ENCODE data around the gene BARX1.
"Not testable (repeated sequence)": the region's sequence is repeated elsewhere in the genome, so short reads cannot be mapped to it uniquely, and the experiment has no call there.

The BARX1 gene, protein sequence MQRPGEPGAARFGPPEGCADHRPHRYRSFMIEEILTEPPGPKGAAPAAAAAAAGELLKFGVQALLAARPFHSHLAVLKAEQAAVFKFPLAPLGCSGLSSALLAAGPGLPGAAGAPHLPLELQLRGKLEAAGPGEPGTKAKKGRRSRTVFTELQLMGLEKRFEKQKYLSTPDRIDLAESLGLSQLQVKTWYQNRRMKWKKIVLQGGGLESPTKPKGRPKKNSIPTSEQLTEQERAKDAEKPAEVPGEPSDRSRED

DNA sequence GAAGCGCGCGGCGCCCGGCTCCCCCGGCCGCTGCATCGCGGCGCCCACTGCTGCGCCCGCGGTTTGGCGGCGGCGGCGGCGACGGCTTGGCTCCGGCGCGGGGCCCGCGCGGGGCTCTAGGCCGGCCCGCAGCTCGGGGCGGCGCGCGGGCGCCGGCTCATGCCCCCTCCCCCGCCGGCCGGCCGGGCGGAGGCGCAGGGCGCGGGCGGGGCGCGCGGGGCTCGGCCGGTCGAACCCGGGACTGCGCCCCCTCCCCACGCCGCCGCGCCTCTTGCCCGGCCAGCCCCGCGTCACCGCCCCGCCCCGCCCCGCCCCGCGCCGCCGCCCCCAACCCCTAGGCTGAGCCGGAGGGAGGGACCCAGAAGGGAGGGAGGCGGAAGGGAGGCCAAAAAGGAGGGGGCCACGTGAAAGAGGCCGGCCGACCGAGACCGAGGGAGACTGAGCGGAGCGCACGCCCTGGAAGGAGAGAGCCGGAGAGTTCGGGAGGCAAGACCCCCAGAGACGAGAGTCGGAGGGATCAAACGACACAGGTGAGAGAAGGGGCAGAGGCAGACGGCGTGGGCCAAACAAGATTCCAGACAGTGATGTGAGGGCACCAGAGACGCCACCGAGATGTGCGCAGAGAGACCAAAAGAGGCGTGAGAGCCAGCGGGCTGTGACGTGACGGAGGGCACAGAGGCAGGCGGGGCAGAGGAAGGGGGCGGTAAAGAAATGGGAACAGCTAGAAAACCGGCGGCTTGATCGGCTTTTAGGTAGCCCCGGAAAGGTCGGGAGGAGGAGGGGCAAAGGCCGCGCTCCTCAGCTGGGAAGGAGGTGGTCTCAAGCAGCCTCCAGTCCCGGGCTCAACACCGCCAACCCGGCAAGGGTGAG is at the start of gene BARX1:
Gene BARX1 (minus strand): TSS at position 245 of the 870 bp plus-strand sequence. CDS start 209 bp downstream, at position 36.
- DNase-seq (ENCODE audit: low read depth): no peak

DNA sequence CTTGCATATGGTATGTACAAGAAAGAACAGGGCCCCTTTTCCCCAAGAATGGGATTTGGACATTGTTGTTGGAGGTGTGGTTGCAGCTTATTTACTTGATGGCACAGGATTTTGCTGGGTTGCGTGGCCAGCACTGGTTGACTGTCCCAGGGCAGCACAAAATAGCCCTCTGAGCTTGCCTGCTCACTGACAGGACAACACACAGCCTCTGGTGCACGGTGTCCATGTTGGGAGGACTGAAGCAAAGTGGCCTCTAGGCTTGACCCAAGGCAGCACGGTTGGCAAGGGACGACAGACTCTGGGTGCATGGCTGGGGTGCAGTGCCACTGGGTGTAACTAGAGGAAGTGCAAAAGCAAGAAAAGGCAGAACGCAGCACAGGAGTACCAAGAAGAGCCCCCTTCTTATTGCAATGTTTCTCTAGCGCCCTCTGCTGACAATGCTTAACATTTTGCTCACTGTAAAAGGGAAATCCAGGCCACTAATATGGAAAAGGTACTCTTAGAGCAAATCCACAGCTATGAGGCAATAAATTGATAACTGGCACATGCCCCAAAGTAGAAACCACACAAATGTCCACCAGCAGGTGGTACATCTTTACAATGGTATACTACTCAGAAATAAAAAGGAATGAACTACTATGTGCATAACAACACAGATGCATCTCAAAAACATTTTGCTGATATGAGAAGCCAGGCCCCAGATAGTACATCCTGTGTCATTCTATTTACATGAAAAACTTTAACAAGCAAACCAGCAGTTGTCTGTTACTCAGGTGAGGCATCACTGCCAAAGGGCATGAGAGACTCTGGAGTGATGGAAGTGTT is 47.4 kb upstream of the BARX1 start:
- peak; percentile 20 for DNase-seq (ENCODE audit: low read depth)

DNA sequence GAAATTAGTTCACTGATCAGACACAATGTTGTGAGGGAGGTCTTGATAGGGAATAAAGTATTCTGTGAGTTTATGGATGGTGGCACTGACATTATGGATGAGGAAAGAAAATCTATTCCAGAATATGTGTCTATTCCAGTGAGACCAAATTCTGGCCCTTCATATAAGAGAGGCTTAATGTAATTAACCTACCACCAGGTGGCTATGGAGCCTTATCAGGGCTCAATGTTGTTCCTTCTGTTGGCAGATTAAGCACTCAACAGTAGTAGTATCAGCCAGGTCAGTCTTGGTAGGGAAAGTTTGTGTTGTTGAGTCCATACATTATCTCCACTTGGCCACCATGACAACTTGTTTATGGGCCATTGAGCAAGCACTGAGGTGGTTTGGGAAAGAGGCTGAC is 41.7 kb upstream of the BARX1 start:
- no peak for DNase-seq (ENCODE audit: low read depth)

DNA sequence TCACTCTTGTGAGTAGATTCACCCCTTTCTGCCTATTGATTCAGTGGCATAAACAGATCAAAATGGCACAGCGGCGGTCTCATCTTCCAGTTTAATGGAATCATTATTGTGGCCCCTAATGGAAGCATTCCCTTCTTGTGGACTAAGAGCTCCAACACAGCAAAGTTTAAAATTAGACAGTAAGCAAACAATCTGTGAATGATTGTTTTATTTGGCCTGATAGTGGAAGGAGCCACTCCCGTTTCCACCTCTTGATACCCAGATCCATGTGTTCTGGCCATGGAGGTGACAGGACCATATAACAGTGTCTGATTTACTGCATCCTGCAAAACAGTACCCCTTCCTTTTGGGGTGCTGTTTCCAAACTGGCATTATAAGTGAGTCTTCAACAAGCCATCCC is 41.2 kb upstream of the BARX1 start:
- no peak for DNase-seq (ENCODE audit: low read depth)

DNA sequence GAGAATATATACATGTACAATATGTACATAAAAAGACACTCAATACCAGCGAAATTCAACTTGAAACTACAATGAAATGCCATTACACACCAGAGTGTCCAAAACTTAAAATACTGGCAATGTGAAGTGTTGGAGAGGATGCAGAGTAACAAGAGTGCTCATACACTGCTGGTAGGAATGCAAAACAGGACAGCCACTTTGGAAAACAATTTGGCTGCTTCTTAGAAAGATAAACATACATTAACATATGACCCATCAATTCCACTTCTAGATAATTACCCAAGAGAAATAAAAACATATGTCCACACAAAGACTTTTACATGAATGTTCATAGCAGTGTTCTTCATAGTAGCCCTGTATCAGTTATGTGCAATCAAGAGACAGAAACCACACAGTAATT is 39.4 kb upstream of the BARX1 start:
- no peak for DNase-seq (ENCODE audit: low read depth)

DNA sequence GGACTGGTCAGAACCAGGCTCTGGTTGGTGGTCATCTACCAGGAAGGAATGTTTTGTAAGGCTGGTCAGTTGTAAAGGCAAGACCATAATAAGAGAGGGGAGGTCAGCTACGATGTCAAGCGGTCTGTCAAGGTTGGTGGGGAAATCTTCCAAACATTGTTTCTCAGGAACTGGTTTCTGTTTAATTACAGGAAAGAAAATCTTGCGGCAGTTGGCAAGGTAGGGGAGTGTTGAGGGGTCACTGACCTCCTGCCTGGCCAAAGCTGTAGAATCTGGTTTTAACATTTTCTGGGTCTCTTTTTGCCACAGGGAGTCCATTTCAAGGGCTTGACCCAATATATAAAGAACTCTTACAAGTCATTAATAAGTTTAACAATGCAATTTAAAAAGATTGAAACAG is 39.0 kb upstream of the BARX1 start:
- DNase-seq (ENCODE audit: low read depth): no peak

DNA sequence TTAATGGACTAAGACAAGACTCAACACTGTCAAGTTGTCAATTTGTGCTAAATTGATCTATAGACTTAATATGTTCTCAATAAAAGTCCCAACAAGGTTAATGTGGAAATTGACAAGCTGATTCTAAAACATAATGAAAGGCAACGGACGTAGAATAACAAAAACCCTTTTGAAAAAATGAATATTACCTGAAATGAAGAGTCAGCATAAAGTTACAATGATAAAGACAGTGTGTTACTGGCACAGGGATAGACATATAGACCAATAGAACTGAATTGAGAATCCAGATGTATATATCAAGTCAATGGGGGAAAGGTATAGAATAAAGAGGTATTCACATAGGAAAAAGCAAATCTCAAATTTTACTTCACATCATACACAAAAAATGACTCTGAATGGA is 37.7 kb upstream of the BARX1 start:
- no peak for DNase-seq (ENCODE audit: low read depth)

DNA sequence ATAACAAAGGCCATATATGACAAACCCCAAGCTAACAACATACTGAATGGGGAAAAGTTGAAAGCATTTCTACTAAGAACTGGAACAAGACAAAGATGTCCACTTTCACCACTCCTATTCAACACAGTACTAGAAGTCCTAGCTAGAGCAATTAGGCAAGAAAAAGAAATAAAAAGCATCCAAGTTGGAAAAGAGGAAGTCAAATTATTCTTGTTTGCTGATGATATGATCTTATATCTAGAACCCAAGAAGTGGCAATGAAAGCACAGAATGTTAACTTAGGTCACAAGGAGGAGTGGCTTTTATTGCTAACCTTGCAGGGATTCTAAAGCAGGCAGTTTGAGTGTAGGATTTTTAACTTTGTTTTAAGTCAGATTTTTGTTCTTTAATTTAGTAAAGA is 35.3 kb upstream of the BARX1 start:
- DNase-seq (ENCODE audit: low read depth): no peak

DNA sequence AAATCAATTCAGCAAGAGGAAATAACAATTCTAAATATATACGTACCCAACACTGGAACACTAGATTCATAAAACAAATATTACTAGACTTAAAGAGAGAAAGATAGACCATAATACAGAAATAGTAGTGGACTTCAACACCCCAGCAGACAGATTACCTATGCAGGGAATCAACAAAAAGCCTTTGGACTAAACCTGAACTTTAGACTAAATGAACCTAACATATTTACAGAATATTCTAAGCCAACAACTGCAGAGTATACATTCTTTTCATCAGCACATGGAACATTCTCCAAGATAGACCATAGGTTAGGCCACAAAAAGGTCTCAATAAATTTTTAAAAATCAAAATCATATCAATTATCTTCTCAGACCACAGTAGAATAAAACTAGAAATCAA is 32.9 kb upstream of the BARX1 start:
- no peak for DNase-seq (ENCODE audit: low read depth)

DNA sequence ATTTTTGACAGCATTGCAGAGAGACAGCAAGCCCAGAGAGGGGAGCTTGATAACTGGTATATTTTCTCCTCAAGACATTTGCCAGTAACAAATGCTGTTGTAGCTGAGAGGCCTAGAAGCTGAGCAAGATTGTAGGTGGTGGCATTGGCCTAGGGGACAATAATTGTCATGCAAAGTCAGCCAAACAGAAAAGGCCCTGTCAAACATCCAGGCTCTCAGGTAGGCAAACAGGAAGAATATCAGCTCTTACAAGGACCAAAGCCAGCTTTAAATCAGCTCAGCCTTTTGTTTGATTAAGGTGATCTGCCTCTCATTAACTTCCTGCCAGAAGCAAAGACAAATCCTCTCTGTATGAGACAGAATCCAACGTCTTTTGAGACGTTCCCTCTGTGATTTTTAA is 29.7 kb upstream of the BARX1 start:
- DNase-seq (ENCODE audit: low read depth): no peak

DNA sequence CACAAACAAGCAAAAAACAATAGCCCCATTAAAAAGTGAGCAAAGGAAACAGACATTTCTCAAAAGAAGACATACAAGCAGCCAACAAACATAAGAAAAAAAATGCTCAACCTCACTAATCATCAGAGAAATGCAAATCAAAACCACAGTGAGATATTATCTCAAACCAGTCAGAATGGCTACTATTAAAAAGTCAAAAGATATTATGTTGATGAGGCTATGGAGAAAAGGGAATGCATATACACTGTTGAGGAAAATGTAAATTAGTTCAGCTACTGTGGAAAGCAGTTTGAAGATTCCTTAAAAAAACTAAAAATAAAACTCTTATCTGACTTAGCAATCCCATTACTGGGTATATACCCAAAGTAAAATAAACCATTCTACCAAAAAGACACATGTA is 28.7 kb upstream of the BARX1 start:
- no peak for DNase-seq (ENCODE audit: low read depth)

DNA sequence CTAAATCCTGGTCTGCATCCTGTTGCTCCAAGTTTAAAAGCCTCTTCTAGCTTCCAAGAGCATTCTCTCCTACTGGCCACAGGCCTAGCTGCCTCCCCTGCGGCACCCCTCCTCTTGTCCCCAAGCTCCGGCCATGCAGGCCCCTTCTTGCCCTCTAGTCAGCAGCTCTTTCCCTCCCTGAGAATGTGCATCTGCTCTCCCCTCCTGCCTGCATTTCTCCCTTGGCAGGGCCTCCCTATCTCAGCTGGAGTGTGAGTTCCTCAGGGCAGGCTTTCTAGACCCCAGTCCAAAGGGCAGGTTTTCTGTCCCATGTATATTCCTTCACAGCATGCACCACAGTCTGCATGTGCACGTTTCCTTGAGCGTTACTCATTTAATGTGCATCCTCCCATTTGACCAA is 24.6 kb upstream of the BARX1 start:
- no peak for DNase-seq (ENCODE audit: low read depth)

DNA sequence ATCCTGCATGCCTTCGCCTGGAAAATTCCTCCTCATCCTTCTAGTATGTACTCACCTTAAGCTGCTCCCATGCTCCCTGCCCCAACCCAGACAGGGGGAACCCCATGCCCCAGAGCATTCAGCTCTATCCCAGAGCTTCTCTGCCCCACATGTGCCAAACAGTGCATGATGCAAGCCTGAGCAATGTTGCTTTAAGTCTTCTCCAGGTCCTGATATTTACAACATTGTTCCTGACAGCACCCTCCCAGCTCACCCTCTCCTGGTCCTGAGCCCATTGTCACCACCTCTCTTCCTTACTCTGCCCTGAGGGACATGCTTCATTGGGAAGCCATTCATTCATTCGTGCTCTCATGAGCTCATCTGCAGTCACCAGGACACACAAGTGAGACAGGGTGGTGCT is 23.4 kb upstream of the BARX1 start:
- DNase-seq (ENCODE audit: low read depth): no peak

DNA sequence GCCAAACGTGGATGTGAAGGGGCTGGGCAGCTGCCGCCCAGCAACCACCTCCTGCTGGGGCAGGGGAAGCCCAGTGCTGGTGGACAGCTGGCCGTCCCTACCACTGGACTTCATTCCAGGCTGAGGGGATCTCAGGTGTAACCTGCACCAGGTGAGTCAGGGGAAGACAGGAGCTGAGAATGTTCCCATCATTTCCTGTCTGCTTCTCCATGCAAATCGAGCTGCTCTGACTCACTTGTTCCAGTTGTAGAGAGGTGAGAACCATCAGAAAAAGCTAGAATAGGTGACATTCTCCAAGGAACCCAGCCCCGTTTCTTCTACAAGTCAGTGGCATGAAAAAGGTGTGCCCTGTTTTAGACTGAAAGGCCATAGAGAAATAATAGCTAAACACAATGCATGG is 21.8 kb upstream of the BARX1 start:
- no peak for DNase-seq (ENCODE audit: low read depth)

DNA sequence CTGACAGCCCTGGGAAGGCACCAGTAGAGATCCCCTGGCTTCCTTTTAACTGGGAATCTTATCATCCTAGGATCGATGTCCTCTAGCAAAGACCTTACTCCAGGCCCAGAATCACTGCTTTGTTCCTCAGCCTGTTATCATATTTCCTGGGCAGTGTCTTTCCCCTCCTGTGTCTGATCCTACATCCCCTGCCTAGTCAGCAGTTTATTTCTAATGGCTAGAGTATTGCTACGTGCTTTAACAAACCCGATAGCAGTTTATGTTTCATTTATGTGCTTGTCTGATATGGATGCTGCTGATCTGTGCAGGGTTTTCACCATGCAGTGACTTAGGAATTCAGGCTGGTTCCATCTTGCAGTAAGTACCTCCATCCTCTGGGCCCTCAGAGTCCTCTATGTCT is 20.9 kb upstream of the BARX1 start:
- no peak for DNase-seq (ENCODE audit: low read depth)

DNA sequence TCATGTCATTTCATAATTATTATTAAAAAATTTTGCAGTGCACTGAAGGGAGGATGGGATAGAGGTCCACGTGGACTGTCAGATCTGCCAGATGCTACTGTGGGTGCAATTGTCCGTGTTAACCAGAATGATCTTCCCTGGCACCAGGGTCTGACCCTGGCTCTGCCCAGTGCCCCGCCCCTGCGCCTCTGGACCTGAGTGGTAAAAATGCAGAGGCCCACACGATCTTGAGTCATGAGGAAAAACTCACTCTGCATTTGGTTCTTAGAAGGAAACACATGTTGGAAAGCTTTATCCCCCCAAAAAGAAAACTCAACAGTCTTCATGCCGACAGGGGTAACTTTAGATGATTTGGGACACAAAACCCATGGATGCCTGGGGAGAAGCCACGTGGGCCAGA is 20.1 kb upstream of the BARX1 start:
- no peak for DNase-seq (ENCODE audit: low read depth)

DNA sequence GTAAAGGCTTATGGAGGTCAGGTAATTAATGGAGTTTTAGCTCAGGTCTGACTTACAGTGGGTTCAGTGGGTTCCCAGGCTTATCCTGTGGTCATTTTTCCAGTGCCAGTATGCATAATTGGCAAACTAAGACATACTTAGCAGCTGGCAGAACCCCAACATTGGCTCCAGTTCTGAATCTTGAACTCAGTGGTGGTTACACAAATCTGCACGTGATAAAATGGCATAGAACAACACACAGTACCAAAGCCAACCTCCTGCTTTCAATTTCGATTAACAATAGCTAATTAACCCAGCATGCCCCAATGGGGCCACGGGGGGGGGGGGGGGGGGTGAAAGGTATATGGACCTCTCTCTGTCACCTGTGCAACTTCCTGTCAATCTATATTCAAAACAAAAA is 19.0 kb upstream of the BARX1 start:
- DNase-seq (ENCODE audit: low read depth): no peak

DNA sequence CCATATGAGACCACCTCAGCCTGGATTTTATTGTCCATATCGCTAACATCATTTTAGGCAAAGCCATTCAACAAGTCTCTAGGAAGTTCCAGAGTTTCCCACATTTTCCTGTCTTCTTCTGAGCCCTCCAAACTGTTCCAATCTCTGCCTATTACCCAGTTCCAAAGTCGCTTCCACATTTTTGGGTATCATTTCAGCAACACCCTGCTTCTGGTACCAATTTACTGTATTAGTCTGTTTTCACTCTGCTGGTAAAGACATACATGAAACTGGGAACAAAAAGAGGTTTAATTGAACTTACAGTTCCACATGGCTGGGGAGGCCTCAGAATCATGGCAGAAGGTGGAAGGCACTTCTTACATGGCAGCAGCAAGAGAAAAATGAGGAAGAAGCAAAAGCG is 17.5 kb upstream of the BARX1 start:
- not testable (repeated sequence) for DNase-seq (ENCODE audit: low read depth)

DNA sequence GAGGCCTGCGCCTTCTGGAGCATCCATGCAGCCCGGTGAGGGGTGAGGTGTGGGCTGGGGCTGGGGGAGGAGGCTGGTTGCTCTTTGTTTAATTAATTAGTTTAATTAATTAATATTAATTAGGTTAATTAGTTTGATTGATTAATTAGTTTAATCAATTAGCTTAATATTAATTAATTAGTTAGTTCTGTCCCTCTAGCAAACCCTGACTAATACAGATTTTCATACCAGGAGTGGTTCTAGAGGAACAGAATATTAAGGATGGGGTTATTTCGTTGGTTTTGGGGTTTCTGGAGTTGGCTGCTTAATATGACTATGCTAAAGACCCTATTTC is 14.1 kb upstream of the BARX1 start:
- DNase-seq (ENCODE audit: low read depth): no peak

DNA sequence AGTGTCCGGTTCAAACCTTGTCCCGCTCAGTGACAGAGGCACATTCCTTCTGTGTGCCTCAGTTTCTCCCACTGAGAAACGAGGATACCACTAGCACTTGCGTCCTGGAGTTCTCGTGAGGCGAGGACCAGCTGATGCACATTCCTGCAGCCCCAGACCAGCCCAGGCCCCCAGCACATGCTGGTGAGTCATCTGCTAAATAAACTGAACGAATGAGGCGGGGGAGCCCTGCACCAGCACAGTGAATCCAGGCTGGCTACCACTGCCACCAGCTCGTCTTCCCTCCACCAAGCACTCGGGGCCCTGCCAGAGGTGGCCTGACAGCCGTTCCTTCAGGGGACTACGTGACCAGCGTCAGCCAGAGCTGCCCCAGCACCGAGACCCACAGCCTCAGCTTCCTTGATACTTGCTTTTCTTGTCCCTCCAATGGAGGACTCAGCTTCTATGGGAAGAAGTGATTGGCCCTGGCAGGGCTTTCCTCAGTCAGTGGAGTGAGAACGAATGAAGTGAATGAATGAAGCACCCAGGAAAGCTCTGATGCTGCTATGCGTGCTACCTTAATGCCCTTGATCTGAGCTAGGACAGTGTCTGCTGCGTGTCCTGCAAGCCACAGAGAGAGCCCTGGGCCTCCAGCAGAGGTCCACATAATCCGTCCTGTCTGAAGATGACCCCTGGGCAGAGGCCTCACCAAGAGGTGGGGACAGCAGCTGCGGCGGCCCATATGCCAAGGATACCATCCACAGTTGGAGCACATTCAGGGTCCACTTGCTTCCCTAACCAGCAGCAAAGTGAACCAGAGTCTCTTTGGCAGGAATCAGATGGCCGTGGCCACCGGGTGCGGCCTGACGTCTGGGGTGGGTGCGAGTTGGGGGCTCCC is 13.5 kb upstream of the BARX1 start:
- no peak for DNase-seq (ENCODE audit: low read depth)

DNA sequence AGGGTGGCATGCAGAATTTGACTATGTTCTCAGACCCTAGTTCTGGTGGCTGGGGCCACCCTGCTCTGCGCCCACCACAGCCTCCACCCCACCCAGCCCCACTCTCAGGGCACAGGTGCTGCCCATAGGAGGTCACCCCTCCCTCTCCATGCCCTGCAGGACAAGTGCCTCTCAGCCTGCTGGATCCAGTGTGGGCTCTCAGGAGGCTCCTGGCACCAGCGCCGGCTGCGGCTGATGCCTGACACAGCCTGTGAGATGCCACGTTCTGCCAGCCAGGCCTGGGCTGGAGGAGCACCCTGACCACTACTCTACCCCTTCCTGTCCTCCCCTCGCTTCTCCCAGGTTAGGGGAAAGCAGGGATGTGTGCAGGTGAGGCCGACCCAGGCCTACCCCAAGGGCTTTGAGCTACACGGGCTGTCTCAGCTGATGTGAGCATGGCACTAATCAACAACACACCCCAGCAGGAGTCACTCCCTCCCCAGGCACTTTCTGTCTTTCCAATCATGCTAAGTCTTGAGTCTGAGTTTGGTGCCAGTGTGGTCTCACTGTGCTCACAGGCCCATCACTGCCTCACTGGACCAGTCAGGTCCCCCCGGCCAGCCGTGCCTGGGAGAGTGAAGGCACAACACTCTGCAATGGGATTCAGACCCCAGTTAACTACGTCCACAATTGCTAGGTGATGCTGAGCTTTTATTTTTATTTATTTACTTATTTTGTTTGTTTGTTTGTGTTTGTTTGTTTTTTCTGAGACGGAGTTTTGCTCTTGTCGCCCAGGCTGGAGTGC is 12.1 kb upstream of the BARX1 start:
- no peak for DNase-seq (ENCODE audit: low read depth)
